ENCODE measurements around the gene C6orf62.
"Not testable (repeated sequence)": the region's sequence is repeated elsewhere in the genome, so short reads cannot be mapped to it uniquely, and the experiment has no call there.

Gene C6orf62

DNA sequence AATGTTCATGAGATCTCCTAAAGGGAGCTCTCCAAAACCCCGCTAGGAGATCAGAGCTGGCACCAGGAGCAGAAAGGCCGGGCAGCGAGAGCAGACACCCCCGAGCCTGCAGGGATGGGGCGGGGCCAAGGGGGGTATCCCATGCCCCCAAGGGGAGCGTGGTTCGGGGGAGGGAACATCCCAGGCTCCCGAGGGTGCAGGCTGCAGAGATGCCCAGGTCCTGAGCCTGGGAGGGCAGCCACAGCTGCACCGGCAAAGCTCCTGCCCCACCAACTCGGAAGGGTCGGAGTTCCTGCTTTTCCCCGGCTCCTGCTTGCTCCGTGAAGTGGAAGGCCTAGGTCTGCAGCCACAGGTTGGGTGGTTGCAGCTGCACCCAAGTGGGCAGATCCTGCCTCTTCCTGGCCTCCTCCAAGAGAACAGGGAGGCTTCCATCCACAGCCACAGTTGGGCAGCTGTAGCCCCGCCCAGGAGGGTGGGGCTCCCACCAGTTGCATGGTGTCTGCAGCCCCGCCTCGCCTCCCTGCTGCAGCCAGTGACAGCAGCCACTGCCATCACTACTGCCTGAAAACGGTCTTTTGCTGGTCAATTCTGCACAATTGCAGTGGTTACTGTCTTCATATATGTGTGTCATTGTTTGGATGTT is 42.4 kb upstream of the C6orf62 start:
- DNase-seq (ENCODE audit: low spot score) = peak; percentile 31
- in situ Hi-C loops (cut with MboI; ENCODE audit: low sequenced_read_pairs, unreplicated experiment) = loop anchor here (10.0 kb wide), 1 partner anchor 177 kb away; no protein-coding TSS in a partner anchor
- TF ChIP-seq, protein P1, sequence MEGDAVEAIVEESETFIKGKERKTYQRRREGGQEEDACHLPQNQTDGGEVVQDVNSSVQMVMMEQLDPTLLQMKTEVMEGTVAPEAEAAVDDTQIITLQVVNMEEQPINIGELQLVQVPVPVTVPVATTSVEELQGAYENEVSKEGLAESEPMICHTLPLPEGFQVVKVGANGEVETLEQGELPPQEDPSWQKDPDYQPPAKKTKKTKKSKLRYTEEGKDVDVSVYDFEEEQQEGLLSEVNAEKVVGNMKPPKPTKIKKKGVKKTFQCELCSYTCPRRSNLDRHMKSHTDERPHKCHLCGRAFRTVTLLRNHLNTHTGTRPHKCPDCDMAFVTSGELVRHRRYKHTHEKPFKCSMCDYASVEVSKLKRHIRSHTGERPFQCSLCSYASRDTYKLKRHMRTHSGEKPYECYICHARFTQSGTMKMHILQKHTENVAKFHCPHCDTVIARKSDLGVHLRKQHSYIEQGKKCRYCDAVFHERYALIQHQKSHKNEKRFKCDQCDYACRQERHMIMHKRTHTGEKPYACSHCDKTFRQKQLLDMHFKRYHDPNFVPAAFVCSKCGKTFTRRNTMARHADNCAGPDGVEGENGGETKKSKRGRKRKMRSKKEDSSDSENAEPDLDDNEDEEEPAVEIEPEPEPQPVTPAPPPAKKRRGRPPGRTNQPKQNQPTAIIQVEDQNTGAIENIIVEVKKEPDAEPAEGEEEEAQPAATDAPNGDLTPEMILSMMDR (IDR thresholded peaks at IDR 0.05; ENCODE audit: borderline replicate concordance, control extremely low read depth, extremely low read depth, insufficient read depth, missing control alignments) = no peak

- TF ChIP-seq, protein P1 (IDR thresholded peaks at IDR 0.05; ENCODE audit: borderline replicate concordance, control extremely low read depth, extremely low read depth, insufficient read depth, missing control alignments) = no peak
- no peak for DNase-seq (ENCODE audit: low spot score)
- in situ Hi-C loops (cut with MboI; ENCODE audit: low sequenced_read_pairs, unreplicated experiment) = loop anchor here (10.0 kb wide), 1 partner anchor 175 kb away; no protein-coding TSS in a partner anchor
Measured at GRCh38 chr6:24760210-24760609, 41.3 kb upstream of the C6orf62 start.

GRCh38 chr6:24759718-24760117 is 40.8 kb upstream of the C6orf62 start:
- TF ChIP-seq, protein P1 (IDR thresholded peaks at IDR 0.05; ENCODE audit: borderline replicate concordance, control extremely low read depth, extremely low read depth, insufficient read depth, missing control alignments) = no peak
- in situ Hi-C loops (cut with MboI; ENCODE audit: low sequenced_read_pairs, unreplicated experiment) = loop anchor here (10.0 kb wide), 1 partner anchor 175 kb away; no protein-coding TSS in a partner anchor
- no peak for DNase-seq (ENCODE audit: low spot score)

GRCh38 chr6:24757611-24758010 is 38.7 kb upstream of the C6orf62 start:
- TF ChIP-seq, protein P1 (IDR thresholded peaks at IDR 0.05; ENCODE audit: borderline replicate concordance, control extremely low read depth, extremely low read depth, insufficient read depth, missing control alignments) = no peak
- no peak for DNase-seq (ENCODE audit: low spot score)
- in situ Hi-C loops (cut with MboI; ENCODE audit: low sequenced_read_pairs, unreplicated experiment) = no loop called here

DNA sequence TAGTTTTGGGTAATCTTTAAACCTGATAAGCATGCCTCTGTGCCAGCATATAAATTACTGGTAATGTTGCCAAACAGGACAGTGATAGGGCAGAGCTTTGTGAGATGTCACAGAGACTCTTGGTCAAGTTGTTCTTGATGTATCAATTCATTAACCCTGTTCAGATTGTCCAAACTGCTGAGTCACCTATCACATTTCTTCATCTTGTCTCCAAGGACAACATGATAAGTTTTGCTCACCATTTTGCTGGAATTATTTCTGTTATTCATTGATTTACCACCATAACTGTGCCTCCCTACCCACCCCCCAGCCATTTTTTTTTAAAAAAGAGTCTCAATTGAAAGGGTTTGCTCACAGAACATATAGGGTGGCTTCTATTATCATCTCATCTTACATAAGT is 36.3 kb upstream of the C6orf62 start:
- in situ Hi-C loops (cut with MboI; ENCODE audit: low sequenced_read_pairs, unreplicated experiment) = no loop called here
- TF ChIP-seq, protein P1 (IDR thresholded peaks at IDR 0.05; ENCODE audit: borderline replicate concordance, control extremely low read depth, extremely low read depth, insufficient read depth, missing control alignments) = no peak
- no peak for DNase-seq (ENCODE audit: low spot score)

DNA sequence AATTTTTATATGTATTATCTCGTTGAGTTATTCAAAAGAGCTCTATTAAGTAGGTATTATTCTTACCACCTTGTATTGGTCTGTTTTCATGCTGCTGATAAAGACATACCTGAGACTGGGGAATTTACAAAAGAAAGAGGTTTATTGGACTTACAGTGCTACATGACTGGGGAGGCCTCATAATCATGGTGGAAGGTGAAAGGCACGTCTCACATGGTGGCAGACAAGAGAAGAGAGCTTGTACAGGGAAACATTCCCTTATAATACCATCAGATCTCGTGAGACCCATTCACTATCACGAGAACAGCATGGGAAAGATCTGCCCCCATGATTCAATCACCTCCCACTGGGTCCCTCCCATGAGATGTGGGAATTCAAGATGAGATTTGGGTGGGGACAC is 35.4 kb upstream of the C6orf62 start:
- DNase-seq (ENCODE audit: low spot score); in situ Hi-C loops (cut with MboI; ENCODE audit: low sequenced_read_pairs, unreplicated experiment): not testable (repeated sequence)

- no peak for DNase-seq (ENCODE audit: low spot score)
- in situ Hi-C loops (cut with MboI; ENCODE audit: low sequenced_read_pairs, unreplicated experiment) = no loop called here
- TF ChIP-seq, protein P1 (IDR thresholded peaks at IDR 0.05; ENCODE audit: borderline replicate concordance, control extremely low read depth, extremely low read depth, insufficient read depth, missing control alignments) = no peak
Measured at GRCh38 chr6:24753545-24753944, 34.6 kb upstream of the C6orf62 start.
